ENCODE data around the gene FHL2. TPM values are rescaled to one million over a fixed set of nuclear protein-coding genes. Genes with fewer than 3 reads are reported as not detected.

Gene FHL2
- total and polyA plus RNA-seq, 8 donors = 1.4 to 9.1 (median 3.9) TPM

DNA sequence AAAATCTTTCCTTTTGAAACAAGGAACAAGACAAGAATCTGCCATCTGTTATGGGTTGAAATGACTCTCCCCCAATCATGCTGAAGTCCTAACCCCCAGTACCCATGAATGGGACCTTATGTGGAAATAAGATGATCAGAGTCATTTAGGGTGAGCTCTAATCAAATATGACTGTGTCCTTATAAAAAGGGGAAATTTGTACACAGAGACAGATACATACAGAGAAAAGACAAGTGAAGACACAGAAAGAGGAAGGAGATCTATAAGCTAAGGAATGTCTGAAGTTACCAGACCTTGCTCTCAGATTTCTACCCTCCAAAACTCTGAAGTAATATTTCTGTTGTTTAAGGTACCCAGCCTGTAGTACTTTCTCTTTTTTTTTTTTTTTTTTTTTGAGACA, 85.0 kb downstream of the FHL2 start:
- no peak for ATAC-seq
- no peak for DNase-seq
- Histone ChIP-seq H3K4me1 (peaks cover 0 to 5% (median 0%) of the 10 kb centered on the region in 3 donors), H3K4me3 (no peak overlapping the region), H3K27ac (no peak overlapping the region), H3K36me3 (no peaks in the 10 kb centered on the region), H3K27me3 (no peaks in the 10 kb centered on the region), H3K9me3 (no peaks in the 10 kb centered on the region)
- no peak for FAIRE-seq
- intact Hi-C loops (cut with DNase I) = no loop called here
- no peak for TF ChIP-seq CTCF (IDR thresholded peaks at IDR 0.05)

Other genes with a start within 250 kb of the FHL2 start
- gene GPR45, start 157.3 kb downstream of the FHL2 start, total RNA-seq = not detected
- gene GPR45, start 157.3 kb downstream of the FHL2 start, polyA plus RNA-seq = under 1 TPM in 1 of 2 donors, not detected in 1; 0.09 TPM
- gene TGFBRAP1, start 69.3 kb downstream of the FHL2 start, total RNA-seq = 10 to 100 TPM in 1 of 6 donors, 1 to 10 TPM in 5; 7.2 to 11.5 (median 9.3) TPM
- 1 to 10 TPM; 3.6 to 6.7 TPM for gene TGFBRAP1, start 69.3 kb downstream of the FHL2 start, polyA plus RNA-seq
- 10 to 100 TPM in 1 of 6 donors, 1 to 10 TPM in 5; 6.4 to 10.2 (median 7.4) TPM for gene C2orf49, start 61.5 kb downstream of the FHL2 start, total RNA-seq
- 1 to 10 TPM; 4.2 to 5.9 TPM for gene C2orf49, start 61.5 kb downstream of the FHL2 start, polyA plus RNA-seq